Neural cell (in vitro differentiated cells): Measurements from ENCODE around the gene POU6F2. TPM values are rescaled to one million over a fixed set of nuclear protein-coding genes. Genes with fewer than 3 reads are reported as not detected.

ENCODE experiments used
- H2AFZ ChIP-seq: fragments of 200-600, 300-800 bp; sonication (generic), shearing (Covaris generic); 2 replicates; pipeline ENCODE4 v1.6.0; 2014; ENCODE audit warnings: low read depth, mild to moderate bottlenecking, antibody characterized with exemption, low read length, moderate library complexity
- H3F3A ChIP-seq: fragments of 200-600 bp; shearing (Covaris generic); 2 replicates; pipeline ENCODE4 v1.6.1; 2016; ENCODE audit warnings: mild to moderate bottlenecking, moderate library complexity, mixed read lengths, antibody characterized with exemption, low read length; ENCODE audit not compliant: insufficient read depth, poor library complexity, severe bottlenecking
- H3K27ac ChIP-seq: fragments of 200-600, 300-800 bp; sonication (generic), shearing (Covaris generic); 2 replicates; pipeline ENCODE4 v1.5.1; 2014; ENCODE audit warnings: mild to moderate bottlenecking, low read length, moderate library complexity
- H3K27me3 ChIP-seq: fragments of 300-800, 200-600 bp; sonication (generic), shearing (Covaris generic); 2 replicates; pipeline ENCODE4 v1.6.0; 2014; ENCODE audit warnings: mild to moderate bottlenecking, low read depth, low read length, moderate library complexity; ENCODE audit not compliant: insufficient read depth
- H3K36me3 ChIP-seq: fragments of 300-800, 200-600 bp; sonication (generic), shearing (Covaris generic); 2 replicates; pipeline ENCODE4 v1.5.1; 2014; ENCODE audit warnings: mild to moderate bottlenecking, antibody characterized with exemption, low read length, moderate library complexity; ENCODE audit not compliant: insufficient read depth
- H3K4me2 ChIP-seq: fragments of 300-800, 200-600 bp; sonication (generic), shearing (Covaris generic); 2 replicates; pipeline ENCODE4 v1.6.0; 2014; ENCODE audit warnings: mild to moderate bottlenecking, low read length
- H3K4me3 ChIP-seq: fragments of 300-800, 200-600 bp; sonication (generic), shearing (Covaris generic); 2 replicates; pipeline ENCODE4 v1.5.1; 2014; ENCODE audit warnings: mild to moderate bottlenecking, low read length, moderate library complexity
- H3K79me2 ChIP-seq: fragments of 200-600 bp; shearing (Covaris generic); replicated peaks from 2 replicates; pipeline ENCODE4 v1.6.0; 2014; ENCODE audit warnings: mild to moderate bottlenecking, low read length, moderate library complexity; ENCODE audit not compliant: insufficient read depth
- H3K9ac ChIP-seq: fragments of 300-800, 200-600 bp; sonication (generic), shearing (Covaris generic); 2 replicates; pipeline ENCODE4 v1.6.1; 2016; ENCODE audit warnings: mild to moderate bottlenecking, low read length, mixed read lengths
- H3K9me2 ChIP-seq: fragments of 200-600 bp; shearing (Covaris generic); 2 replicates; pipeline ENCODE4 v1.6.1; 2016; ENCODE audit warnings: mild to moderate bottlenecking, low read length, mixed read lengths; ENCODE audit not compliant: insufficient read depth
- H3K9me3 ChIP-seq: fragments of 200-600, 300-800 bp; sonication (generic), shearing (Covaris generic); 2 replicates; pipeline ENCODE4 v1.6.1; 2016; ENCODE audit warnings: mild to moderate bottlenecking, mixed run types, low read length, moderate library complexity, mixed read lengths
- H4K20me1 ChIP-seq: fragments of 200-600 bp; shearing (Covaris generic); 2 replicates; pipeline ENCODE4 v1.6.1; 2016; ENCODE audit warnings: mild to moderate bottlenecking, mixed run types; ENCODE audit not compliant: insufficient read depth
- EP300 ChIP-seq: fragments of 450-650 bp; conservative IDR thresholded peaks from 2 replicates; pipeline ENCODE4 v1.6.1; 2014; ENCODE audit warnings: antibody characterized with exemption, mild to moderate bottlenecking, moderate library complexity; ENCODE audit not compliant: poor library complexity, severe bottlenecking
- EZH2 ChIP-seq: fragments of 200-600, 300-800 bp; shearing (Covaris generic), sonication (generic); IDR thresholded peaks from 2 replicates; pipeline ENCODE4 v1.6.1; 2014; ENCODE audit warnings: antibody characterized with exemption, low read length, borderline replicate concordance, mild to moderate bottlenecking; ENCODE audit not compliant: insufficient read depth, poor library complexity, severe bottlenecking
- MXI1 ChIP-seq: fragments of 450-650 bp; conservative IDR thresholded peaks from 2 replicates; pipeline ENCODE4 v1.6.1; 2014; ENCODE audit warnings: antibody characterized with exemption, mild to moderate bottlenecking; ENCODE audit not compliant: poor library complexity, severe bottlenecking
- POLR2AphosphoS5 ChIP-seq: IDR thresholded peaks from 2 replicates; pipeline ENCODE4 v1.6.1; 2012
- RAD21 ChIP-seq: fragments of 450-650 bp; conservative IDR thresholded peaks from 2 replicates; pipeline ENCODE4 v1.6.1; 2014; ENCODE audit warnings: antibody characterized with exemption, mild to moderate bottlenecking, moderate library complexity
- SMC3 ChIP-seq: fragments of 450-650 bp; conservative IDR thresholded peaks from 2 replicates; pipeline ENCODE4 v1.6.1; 2014; ENCODE audit warnings: antibody characterized with exemption, mild to moderate bottlenecking, moderate library complexity; ENCODE audit not compliant: poor library complexity
- TAF1 ChIP-seq: IDR thresholded peaks from 2 replicates; pipeline ENCODE4 v1.6.1; 2012; ENCODE audit warnings: low read depth
- polyA plus RNA-seq: library from polyadenylated mRNA; depleted of rRNA; stranded (reverse); fragments of >200 nt; gene quantifications from 2 replicates; pipeline ENCODE4 v1.2.3, GENCODE V29; 2014
- TF ChIP-seq, protein P1 (sequence below): fragments of 450-650 bp; IDR thresholded peaks from 2 replicates; pipeline ENCODE4 v1.5.1; 2014; ENCODE audit warnings: antibody characterized with exemption, mild to moderate bottlenecking, moderate library complexity; ENCODE audit not compliant: poor library complexity, severe bottlenecking
- TF ChIP-seq, protein P2 (sequence below): IDR thresholded peaks from 2 replicates; pipeline ENCODE4 v1.6.1; 2012; ENCODE audit warnings: borderline replicate concordance

The POU6F2 gene
- polyA plus RNA-seq, 1 donor from 2014 or later: 2.8 TPM

DNA sequence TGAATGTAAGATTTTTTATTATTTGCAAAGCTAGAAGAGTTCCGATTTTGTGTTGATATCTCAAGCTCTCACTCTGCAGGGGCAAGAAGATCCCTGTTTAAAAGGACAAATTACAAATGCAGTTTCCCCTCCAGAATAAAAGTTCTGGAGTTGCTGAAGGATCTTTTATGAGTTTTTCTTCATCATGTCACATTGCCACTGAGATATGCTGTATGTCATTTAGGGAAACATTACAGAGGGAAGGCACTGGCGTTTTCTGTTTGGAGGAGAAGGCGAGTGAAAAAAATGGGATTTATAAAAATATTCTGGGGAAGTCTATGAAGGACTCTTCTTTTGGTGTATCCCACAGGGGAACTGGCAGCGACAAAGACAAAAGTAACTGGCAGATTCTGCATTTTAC is 57.4 kb downstream of the POU6F2 start:
- no peaks in the 10 kb centered on the region for H3K79me2 ChIP-seq
- H3K27ac ChIP-seq: no peak overlapping the region
- H3K27me3 ChIP-seq: no peaks in the 10 kb centered on the region
- no peak overlapping the region for H3K4me3 ChIP-seq
- no peaks in the 10 kb centered on the region for H3K36me3 ChIP-seq
- H4K20me1 ChIP-seq: no peaks in the 10 kb centered on the region
- H3K4me2 ChIP-seq: no peak overlapping the region
- no peaks in the 10 kb centered on the region for H3K9me2 ChIP-seq
- H3K9me3 ChIP-seq: no peaks in the 10 kb centered on the region
- H3F3A ChIP-seq: no peaks in the 10 kb centered on the region
- no peak overlapping the region for H2AFZ ChIP-seq
- H3K9ac ChIP-seq: no peak overlapping the region
- TF ChIP-seq TAF1 (no peak), SMC3 (no peak), EZH2 (no peak), RAD21 (no peak), MXI1 (no peak), POLR2AphosphoS5 (no peak), EP300 (no peak)
- TF ChIP-seq, protein P1, sequence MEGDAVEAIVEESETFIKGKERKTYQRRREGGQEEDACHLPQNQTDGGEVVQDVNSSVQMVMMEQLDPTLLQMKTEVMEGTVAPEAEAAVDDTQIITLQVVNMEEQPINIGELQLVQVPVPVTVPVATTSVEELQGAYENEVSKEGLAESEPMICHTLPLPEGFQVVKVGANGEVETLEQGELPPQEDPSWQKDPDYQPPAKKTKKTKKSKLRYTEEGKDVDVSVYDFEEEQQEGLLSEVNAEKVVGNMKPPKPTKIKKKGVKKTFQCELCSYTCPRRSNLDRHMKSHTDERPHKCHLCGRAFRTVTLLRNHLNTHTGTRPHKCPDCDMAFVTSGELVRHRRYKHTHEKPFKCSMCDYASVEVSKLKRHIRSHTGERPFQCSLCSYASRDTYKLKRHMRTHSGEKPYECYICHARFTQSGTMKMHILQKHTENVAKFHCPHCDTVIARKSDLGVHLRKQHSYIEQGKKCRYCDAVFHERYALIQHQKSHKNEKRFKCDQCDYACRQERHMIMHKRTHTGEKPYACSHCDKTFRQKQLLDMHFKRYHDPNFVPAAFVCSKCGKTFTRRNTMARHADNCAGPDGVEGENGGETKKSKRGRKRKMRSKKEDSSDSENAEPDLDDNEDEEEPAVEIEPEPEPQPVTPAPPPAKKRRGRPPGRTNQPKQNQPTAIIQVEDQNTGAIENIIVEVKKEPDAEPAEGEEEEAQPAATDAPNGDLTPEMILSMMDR: no peak
- TF ChIP-seq, protein P2, sequence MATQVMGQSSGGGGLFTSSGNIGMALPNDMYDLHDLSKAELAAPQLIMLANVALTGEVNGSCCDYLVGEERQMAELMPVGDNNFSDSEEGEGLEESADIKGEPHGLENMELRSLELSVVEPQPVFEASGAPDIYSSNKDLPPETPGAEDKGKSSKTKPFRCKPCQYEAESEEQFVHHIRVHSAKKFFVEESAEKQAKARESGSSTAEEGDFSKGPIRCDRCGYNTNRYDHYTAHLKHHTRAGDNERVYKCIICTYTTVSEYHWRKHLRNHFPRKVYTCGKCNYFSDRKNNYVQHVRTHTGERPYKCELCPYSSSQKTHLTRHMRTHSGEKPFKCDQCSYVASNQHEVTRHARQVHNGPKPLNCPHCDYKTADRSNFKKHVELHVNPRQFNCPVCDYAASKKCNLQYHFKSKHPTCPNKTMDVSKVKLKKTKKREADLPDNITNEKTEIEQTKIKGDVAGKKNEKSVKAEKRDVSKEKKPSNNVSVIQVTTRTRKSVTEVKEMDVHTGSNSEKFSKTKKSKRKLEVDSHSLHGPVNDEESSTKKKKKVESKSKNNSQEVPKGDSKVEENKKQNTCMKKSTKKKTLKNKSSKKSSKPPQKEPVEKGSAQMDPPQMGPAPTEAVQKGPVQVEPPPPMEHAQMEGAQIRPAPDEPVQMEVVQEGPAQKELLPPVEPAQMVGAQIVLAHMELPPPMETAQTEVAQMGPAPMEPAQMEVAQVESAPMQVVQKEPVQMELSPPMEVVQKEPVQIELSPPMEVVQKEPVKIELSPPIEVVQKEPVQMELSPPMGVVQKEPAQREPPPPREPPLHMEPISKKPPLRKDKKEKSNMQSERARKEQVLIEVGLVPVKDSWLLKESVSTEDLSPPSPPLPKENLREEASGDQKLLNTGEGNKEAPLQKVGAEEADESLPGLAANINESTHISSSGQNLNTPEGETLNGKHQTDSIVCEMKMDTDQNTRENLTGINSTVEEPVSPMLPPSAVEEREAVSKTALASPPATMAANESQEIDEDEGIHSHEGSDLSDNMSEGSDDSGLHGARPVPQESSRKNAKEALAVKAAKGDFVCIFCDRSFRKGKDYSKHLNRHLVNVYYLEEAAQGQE: no peak

DNA sequence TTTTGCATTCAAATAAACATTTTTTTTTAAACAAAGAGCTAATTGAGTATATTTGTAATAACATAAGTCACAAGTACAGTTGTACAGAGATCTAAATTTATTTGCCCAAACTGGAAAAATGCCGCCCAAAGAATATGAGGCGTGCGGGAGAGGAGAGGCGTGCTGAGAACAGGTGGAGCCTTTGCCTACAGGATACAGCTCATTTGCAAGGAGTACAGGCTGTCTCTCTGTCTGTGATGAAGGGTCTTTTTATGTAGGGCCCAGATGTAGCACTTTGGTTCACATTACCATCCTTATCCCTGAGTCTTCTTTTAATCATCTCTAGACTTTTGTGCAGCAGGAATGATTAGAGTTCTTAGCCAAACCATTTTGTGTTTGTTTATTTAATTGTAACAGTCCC is 58.2 kb downstream of the POU6F2 start:
- Histone ChIP-seq H2AFZ (no peak overlapping the region), H3K36me3 (no peaks in the 10 kb centered on the region), H4K20me1 (no peaks in the 10 kb centered on the region), H3K9me2 (no peaks in the 10 kb centered on the region), H3K79me2 (no peaks in the 10 kb centered on the region), H3K9ac (no peak overlapping the region), H3K27me3 (no peaks in the 10 kb centered on the region), H3K4me2 (no peak overlapping the region), H3K9me3 (no peaks in the 10 kb centered on the region), H3F3A (no peaks in the 10 kb centered on the region), H3K27ac (no peak overlapping the region), H3K4me3 (no peak overlapping the region)
- TF ChIP-seq, protein P1: no peak
- TF ChIP-seq, protein P2: no peak
- no peak for TF ChIP-seq MXI1
- TF ChIP-seq SMC3: no peak
- TF ChIP-seq TAF1: no peak
- TF ChIP-seq EP300: no peak
- TF ChIP-seq RAD21: no peak
- TF ChIP-seq POLR2AphosphoS5: no peak
- no peak for TF ChIP-seq EZH2
